HG02642 (cell line): ENCODE data around the gene PPP3CA.

Experiments used
- ATAC-seq: cut with Tn5 transposase; IDR thresholded peaks from one replicate; pipeline ENCODE4 v1.9.1; 2021; ENCODE audit warnings: mild to moderate bottlenecking; ENCODE audit not compliant: unreplicated experiment, poor library complexity

The PPP3CA gene

GRCh38 chr4:101347267-101347556 lies at the start of gene PPP3CA:
PPP3CA (minus strand) TSS chr4:101347526.
- peak; percentile 25 for ATAC-seq

GRCh38 chr4:101393256-101393655 lies 45.9 kb upstream of the PPP3CA start:
- ATAC-seq: no peak

- no peak for ATAC-seq
Observed at GRCh38 chr4:101370663-101371210, 23.4 kb upstream of the PPP3CA start.

GRCh38 chr4:101367201-101367600 lies 19.9 kb upstream of the PPP3CA start:
- no peak for ATAC-seq

- ATAC-seq: no peak
Observed at GRCh38 chr4:101366331-101366730, 19.0 kb upstream of the PPP3CA start.

- no peak for ATAC-seq
Observed at GRCh38 chr4:101357751-101358150, 10.4 kb upstream of the PPP3CA start.

GRCh38 chr4:101356928-101357327 lies 9.6 kb upstream of the PPP3CA start:
- no peak for ATAC-seq

- ATAC-seq: no peak
Observed at GRCh38 chr4:101355767-101356702, 8.7 kb upstream of the PPP3CA start.

GRCh38 chr4:101355246-101355645 lies 7.9 kb upstream of the PPP3CA start:
- peak; percentile 97 for ATAC-seq

GRCh38 chr4:101349801-101350064 lies 2.4 kb upstream of the PPP3CA start:
- no peak for ATAC-seq

GRCh38 chr4:101348995-101349800 lies 1.9 kb upstream of the PPP3CA start:
- ATAC-seq: no peak

- no peak for ATAC-seq
Observed at GRCh38 chr4:101348367-101348827, 1.1 kb upstream of the PPP3CA start.

- peak; percentile 81 for ATAC-seq
Observed at GRCh38 chr4:101347557-101348366, 436 bp upstream of the PPP3CA start.

GRCh38 chr4:101346351-101347266 lies 717 bp downstream of the PPP3CA start:
- ATAC-seq: peak; percentile 19

GRCh38 chr4:101345596-101346350 lies 1.6 kb downstream of the PPP3CA start:
- no peak for ATAC-seq

- no peak for ATAC-seq
Observed at GRCh38 chr4:101345271-101345595, 2.1 kb downstream of the PPP3CA start.

GRCh38 chr4:101339332-101339731 lies 8.0 kb downstream of the PPP3CA start:
- no peak for ATAC-seq

- ATAC-seq: no peak
Observed at GRCh38 chr4:101337688-101338087, 9.6 kb downstream of the PPP3CA start.
